ENCODE data around the gene C8A.

- TF ChIP-seq CTCF (conservative IDR thresholded peaks at IDR 0.05) (no peak), EZH2 (IDR thresholded peaks at IDR 0.05; ENCODE audit: low read depth) (no peak)
Measured at GRCh38 chr1:56922070-56922469, 67.5 kb downstream of the C8A start.
